ENCODE measurements around the gene SLC43A2.
A peak's percentile ranks its signal among the peaks of the same experiment; 100 is the strongest.

DNA sequence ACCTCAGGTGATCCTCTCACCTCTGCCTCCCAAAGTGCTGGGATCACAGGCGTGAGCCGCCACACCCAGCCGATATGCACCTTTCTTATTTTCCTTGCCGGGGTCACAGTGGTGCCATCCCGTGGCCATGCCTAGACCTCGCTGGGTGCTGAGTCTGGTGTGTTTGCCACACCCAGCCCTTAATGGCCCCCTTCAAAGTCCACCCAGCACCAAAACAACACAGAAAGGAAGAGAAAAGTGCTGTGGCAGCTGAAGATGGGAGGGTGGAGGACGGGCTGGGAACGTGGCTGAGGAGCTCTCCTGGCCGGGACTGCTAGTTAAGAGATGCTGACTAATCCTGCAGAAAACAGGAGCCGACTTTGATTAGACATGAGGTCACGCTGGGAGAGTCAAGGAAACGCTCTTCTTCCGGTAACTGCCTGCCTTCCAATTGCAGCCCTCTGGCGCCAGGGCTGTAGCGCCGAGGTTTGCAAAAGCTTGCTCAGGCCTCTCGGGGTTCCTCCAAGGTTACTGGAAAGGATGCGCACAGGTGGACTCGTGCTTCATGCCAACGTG lies 10.9 kb downstream of the SLC43A2 start:
- TF ChIP-seq, protein P1, sequence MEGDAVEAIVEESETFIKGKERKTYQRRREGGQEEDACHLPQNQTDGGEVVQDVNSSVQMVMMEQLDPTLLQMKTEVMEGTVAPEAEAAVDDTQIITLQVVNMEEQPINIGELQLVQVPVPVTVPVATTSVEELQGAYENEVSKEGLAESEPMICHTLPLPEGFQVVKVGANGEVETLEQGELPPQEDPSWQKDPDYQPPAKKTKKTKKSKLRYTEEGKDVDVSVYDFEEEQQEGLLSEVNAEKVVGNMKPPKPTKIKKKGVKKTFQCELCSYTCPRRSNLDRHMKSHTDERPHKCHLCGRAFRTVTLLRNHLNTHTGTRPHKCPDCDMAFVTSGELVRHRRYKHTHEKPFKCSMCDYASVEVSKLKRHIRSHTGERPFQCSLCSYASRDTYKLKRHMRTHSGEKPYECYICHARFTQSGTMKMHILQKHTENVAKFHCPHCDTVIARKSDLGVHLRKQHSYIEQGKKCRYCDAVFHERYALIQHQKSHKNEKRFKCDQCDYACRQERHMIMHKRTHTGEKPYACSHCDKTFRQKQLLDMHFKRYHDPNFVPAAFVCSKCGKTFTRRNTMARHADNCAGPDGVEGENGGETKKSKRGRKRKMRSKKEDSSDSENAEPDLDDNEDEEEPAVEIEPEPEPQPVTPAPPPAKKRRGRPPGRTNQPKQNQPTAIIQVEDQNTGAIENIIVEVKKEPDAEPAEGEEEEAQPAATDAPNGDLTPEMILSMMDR (optimal IDR thresholded peaks at IDR 0.05 in 1 of 3, IDR thresholded peaks at IDR 0.05 in 1 of 3, conservative IDR thresholded peaks at IDR 0.05 in 1 of 3; ENCODE audit: extremely low read depth in 1 of 3, insufficient read depth in 2 of 3, low read length in 3 of 3): peak in 2 of 3 experiments; percentile 23 to 54
- no peak for TF ChIP-seq EZH2 (IDR thresholded peaks at IDR 0.05; ENCODE audit: low read length)
